Endometrium (tissue), 2 donors: ENCODE measurements around the gene PCMTD2.
A peak's percentile ranks its signal among the peaks of the same experiment; 100 is the strongest.
"Not testable (repeated sequence)": the region's sequence is repeated elsewhere in the genome, so short reads cannot be mapped to it uniquely, and the experiment has no call there.

Experiments
- FAIRE-seq: peaks from 2 replicates; lab custom pipeline; 2012; peaks lifted over from hg19 to GRCh38; lab: Jason Lieb, UNC
- donor health status: control.
- donor health status: control.

Gene PCMTD2

GRCh38 chr20:64256282-64256935 is 861 bp downstream of the PCMTD2 start:
- no peak for FAIRE-seq

GRCh38 chr20:64257107-64257757 is 1.7 kb downstream of the PCMTD2 start:
- FAIRE-seq, result no peak

GRCh38 chr20:64258071-64258823 is 2.7 kb downstream of the PCMTD2 start:
- peak; percentile 82 for FAIRE-seq

- FAIRE-seq, result no peak
Measured at GRCh38 chr20:64260239-64260638, 4.7 kb downstream of the PCMTD2 start.

- peak; percentile 33 for FAIRE-seq
Measured at GRCh38 chr20:64261138-64261537, 5.6 kb downstream of the PCMTD2 start.

GRCh38 chr20:64264091-64264490 is 8.5 kb downstream of the PCMTD2 start:
- FAIRE-seq, result no peak

GRCh38 chr20:64265201-64265600 is 9.7 kb downstream of the PCMTD2 start:
- no peak for FAIRE-seq

GRCh38 chr20:64266988-64267387 is 11.4 kb downstream of the PCMTD2 start:
- FAIRE-seq, result no peak

GRCh38 chr20:64268174-64268573 is 12.6 kb downstream of the PCMTD2 start:
- FAIRE-seq, result no peak

GRCh38 chr20:64269604-64270411 is 14.3 kb downstream of the PCMTD2 start:
- FAIRE-seq, result no peak

GRCh38 chr20:64271636-64272035 is 16.1 kb downstream of the PCMTD2 start:
- no peak for FAIRE-seq

- FAIRE-seq, result no peak
Measured at GRCh38 chr20:64273109-64273508, 17.6 kb downstream of the PCMTD2 start.

- FAIRE-seq, result no peak
Measured at GRCh38 chr20:64276817-64277216, 21.3 kb downstream of the PCMTD2 start.

- FAIRE-seq, result no peak
Measured at GRCh38 chr20:64277571-64278316, 22.2 kb downstream of the PCMTD2 start.

GRCh38 chr20:64278317-64278681 is 22.8 kb downstream of the PCMTD2 start:
- FAIRE-seq, result no peak

GRCh38 chr20:64279826-64280459 is 24.4 kb downstream of the PCMTD2 start:
- FAIRE-seq, result no peak

- no peak for FAIRE-seq
Measured at GRCh38 chr20:64280460-64280843, 24.9 kb downstream of the PCMTD2 start.

GRCh38 chr20:64283646-64284045 is 28.1 kb downstream of the PCMTD2 start:
- no peak for FAIRE-seq

- not testable (repeated sequence) for FAIRE-seq
Measured at GRCh38 chr20:64285579-64286446, 30.3 kb downstream of the PCMTD2 start.
